GM19025 (cell line): ENCODE data around the gene RBM19.

ENCODE experiments used
- ATAC-seq: cut with Tn5 transposase; IDR thresholded peaks from one replicate; pipeline ENCODE4 v1.9.1; 2021; ENCODE audit warnings: mild to moderate bottlenecking, low read depth, moderate library complexity; ENCODE audit not compliant: unreplicated experiment

RBM19 gene

GRCh38 chr12:113794774-113795173 is 171.4 kb downstream of the RBM19 start:
- no peak for ATAC-seq

- ATAC-seq, result no peak
Observed at GRCh38 chr12:113793250-113793649, 172.9 kb downstream of the RBM19 start.

DNA sequence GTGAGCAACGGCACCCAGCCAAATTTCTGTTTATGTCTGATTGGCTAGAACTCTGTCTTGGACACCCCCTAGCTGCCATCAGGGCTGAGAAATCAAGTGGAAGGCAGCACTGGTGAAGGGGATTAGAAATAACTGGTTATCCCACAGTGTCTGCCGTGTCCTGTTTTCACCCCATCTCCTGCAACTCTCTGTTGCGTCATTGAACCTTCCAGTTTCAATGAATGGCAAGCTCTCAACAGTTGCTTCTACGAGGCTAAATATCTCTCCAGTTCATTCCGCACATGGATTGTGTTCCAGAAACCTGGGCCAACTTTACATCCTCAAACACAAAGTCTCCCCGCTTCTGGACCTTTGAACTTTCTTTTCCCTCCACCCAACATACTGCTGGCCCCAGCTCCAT is 173.7 kb downstream of the RBM19 start:
- no peak for ATAC-seq

- ATAC-seq, result no peak
Observed at GRCh38 chr12:113788020-113788856, 177.9 kb downstream of the RBM19 start.

DNA sequence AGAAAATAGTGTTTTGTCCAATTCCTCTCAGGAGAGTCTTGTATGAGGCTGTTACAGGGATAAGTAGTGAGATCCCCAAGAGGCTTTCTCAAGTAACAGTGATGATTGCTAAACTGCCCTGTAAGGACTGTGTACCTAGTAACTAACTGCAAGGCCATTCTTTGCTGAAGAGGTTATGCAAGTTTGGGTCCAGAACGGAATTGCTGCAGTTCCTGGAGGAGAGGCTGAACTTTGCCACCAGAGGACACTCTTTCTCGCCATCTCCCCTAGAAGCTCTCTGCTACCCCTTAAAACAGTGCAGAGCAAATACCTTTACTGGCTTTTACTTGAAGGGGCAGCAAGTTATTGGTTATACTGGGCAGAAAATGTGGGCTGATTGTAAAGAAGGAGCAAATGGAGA is 180.0 kb downstream of the RBM19 start:
- no peak for ATAC-seq

- ATAC-seq, result no peak
Observed at GRCh38 chr12:113783811-113784210, 182.3 kb downstream of the RBM19 start.

- ATAC-seq, result no peak
Observed at GRCh38 chr12:113782873-113783272, 183.3 kb downstream of the RBM19 start.

GRCh38 chr12:113781415-113782198 is 184.5 kb downstream of the RBM19 start:
- no peak for ATAC-seq

DNA sequence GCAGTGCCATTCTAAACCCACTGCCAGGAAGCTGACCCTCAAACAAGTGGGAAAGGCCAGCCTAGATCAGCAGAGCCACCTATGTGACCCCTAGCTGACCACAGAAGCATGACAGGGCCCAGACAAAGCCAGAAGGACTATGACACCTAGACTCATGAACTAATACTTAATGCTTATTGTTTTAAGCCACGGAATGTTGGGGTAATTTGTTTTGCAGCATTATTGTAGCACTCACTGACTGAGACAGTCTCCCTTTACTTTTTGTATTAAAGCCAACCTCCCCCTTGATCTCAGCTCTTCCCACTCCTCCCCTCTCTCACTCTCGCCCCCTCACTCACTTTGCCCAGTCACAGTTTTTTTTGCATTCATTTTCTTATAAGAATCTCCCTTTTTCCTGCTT is 186.4 kb downstream of the RBM19 start:
- no peak for ATAC-seq

- ATAC-seq, result no peak
Observed at GRCh38 chr12:113778432-113779132, 187.5 kb downstream of the RBM19 start.

- no peak for ATAC-seq
Observed at GRCh38 chr12:113777751-113778150, 188.4 kb downstream of the RBM19 start.

DNA sequence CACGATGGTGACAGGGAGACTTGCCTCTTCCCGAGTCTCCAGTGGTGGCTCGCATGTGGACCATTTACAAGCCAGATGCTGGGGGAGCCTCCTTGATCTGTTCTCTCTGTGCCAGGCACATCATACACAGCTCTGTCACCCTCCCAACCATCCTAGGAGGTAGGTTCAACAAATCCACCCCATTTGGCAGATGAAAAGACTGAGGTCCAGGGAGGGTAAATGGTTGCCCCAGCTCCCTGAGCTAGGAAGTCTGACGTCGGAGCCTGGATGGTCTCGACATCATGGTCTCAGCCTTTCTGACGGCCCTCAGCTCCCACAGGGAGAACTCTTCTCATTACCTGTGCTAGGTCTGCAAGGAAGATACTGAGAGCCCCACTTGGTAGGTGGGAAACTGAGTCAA is 189.6 kb downstream of the RBM19 start:
- ATAC-seq, result no peak

DNA sequence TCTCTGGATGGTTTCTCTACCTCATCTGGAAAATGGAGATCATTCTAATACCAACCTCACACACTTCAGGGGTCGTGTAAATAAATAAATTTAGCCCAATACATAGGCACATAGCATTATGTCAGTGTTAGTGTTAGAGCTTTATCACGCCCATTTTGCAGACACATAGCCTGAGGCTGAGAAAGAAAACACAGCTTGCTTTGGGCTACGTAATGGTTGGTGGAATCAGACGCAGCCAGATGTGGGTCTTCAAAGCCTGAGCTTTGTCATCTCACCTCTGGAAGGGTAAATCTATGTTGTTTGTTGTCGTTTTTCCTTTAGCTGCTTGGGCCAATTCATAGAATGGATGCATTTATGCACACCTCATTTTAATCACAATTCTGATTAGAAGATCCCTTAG is 191.6 kb downstream of the RBM19 start:
- ATAC-seq, result no peak

GRCh38 chr12:113772505-113773030 is 193.6 kb downstream of the RBM19 start:
- ATAC-seq, result no peak

- no peak for ATAC-seq
Observed at GRCh38 chr12:113770389-113770865, 195.7 kb downstream of the RBM19 start.

DNA sequence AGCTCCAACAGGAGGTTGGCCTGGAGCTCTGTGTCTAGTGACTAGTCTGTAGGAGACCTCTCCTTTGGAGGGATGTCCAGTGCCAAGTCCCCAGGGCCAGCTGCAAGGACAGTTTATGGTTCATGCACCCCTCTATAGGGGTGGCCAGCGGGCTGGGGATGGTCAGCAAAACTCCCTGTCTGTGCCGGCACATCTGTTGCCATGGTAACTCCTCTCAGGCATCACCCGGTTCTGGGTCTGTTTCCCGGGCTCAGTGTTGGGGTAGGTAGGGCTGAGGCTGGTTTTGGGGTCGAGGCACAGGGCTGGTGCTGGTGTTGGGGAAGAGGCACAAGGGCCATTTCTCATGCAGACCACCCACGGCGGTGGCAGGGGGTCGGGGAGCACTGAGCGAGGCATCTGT is 196.8 kb downstream of the RBM19 start:
- no peak for ATAC-seq

DNA sequence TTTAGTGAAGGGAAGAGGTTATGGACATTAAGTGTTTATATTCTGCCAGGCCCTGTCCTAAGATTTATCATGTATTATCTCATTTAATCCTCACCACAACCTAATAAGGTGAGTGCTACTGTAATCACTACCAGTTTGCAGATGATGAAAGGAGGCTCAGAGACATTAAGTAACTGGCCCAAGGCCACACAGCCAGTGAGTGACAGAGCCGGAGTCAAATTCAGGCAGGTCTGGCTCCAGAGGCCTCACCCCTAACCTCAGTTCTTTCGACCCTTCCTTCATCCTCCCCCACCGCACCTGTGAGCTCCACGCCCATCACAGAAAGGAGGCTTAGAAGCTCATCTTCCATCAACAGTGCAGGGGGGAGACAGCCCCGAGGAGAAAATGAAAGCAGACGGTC is 197.3 kb downstream of the RBM19 start:
- no peak for ATAC-seq

DNA sequence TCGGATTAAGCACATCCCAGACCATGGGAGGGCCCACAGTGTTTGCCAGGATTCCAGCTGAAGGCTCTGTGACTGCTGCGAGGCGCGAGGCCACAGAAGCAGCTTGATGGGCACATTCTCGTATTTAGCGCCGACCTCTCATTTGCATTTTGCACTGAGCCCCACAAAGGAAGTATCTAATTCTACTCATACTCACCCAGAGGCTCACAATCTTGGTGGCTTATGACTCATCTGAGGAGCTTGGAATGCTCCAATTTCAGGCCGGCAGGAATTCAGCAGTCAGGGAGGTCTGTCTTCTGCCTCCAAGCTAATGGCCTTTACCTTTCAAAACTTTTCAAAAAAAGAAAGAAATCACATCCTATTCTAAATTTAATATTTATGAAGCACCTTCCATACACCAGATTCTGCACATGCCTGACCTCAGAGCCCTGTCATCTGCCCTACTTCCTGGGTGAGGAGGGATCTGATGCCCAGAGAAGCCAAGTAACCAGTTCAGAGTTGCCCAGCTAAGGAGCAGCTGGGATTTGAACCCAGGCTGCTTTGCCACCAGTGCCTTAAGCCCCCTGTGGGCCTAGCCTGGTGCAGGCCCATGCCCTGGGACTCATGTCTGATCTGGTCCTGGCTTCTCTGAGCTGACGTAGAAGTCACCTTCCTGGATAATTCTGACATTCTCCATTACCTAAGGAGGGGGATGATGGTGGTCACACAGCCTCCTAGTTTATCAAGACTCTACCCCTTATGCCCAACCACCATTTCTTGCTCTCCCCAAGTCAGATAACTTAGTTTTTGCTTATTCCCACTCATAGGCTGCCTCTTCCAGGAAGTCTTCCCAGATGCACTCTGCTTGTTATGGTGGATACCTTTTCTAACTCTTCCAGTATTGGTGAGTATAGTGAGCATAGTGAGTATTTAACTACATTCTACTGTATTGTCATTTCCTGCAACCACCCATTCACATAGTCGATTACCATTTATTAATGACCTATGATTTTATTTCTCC is 198.9 kb downstream of the RBM19 start:
- ATAC-seq, result no peak
